Karpas-422 (cell line): ENCODE results near the gene TMED6. TPM values are rescaled to one million over a fixed set of nuclear protein-coding genes. Genes with fewer than 3 reads are reported as not detected.

Source experiments
- DNase-seq: peaks from one replicate; pipeline ENCODE4 v3.0.0-alpha.2; 2015
- H2AFZ ChIP-seq: fragments of 200-600 bp; sonication (generic); 2 replicates; pipeline ENCODE4 v1.6.1; 2014; ENCODE audit warnings: antibody characterized with exemption, low read length, mixed read lengths
- H3K27ac ChIP-seq: fragments of 200-600 bp; sonication (generic); 2 replicates; pipeline ENCODE4 v1.5.1; 2014; ENCODE audit warnings: mild to moderate bottlenecking, low read length, moderate library complexity
- H3K27me3 ChIP-seq: fragments of 200-600 bp; sonication (generic); 2 replicates; pipeline ENCODE4 v1.6.1; 2014; ENCODE audit warnings: low read length, mixed read lengths
- H3K36me3 ChIP-seq: fragments of 200-600 bp; sonication (generic); 2 replicates; pipeline ENCODE4 v1.6.1; 2014; ENCODE audit warnings: low read length, mixed read lengths; ENCODE audit not compliant: insufficient read depth
- H3K4me1 ChIP-seq: fragments of 200-600 bp; sonication (generic); 2 replicates; pipeline ENCODE4 v1.6.1; 2014; ENCODE audit warnings: mild to moderate bottlenecking, low read length, mixed read lengths
- H3K4me2 ChIP-seq: fragments of 200-600 bp; sonication (generic); 2 replicates; pipeline ENCODE4 v1.6.1; 2014; ENCODE audit warnings: low read length, low read depth, mild to moderate bottlenecking; ENCODE audit not compliant: poor library complexity, severe bottlenecking
- H3K4me3 ChIP-seq: fragments of 200-600 bp; sonication (generic); 2 replicates; pipeline ENCODE4 v1.5.1; 2014; ENCODE audit warnings: mild to moderate bottlenecking, antibody characterized with exemption, low read length, mixed read lengths
- H3K79me2 ChIP-seq: fragments of 200-600 bp; sonication (generic); 2 replicates; pipeline ENCODE4 v1.6.1; 2014; ENCODE audit warnings: mild to moderate bottlenecking, low read length, mixed read lengths
- H3K9ac ChIP-seq: fragments of 200-600 bp; sonication (generic); 2 replicates; pipeline ENCODE4 v1.6.0; 2014; ENCODE audit warnings: low read length
- H3K9me2 ChIP-seq: fragments of 200-600 bp; sonication (generic), shearing (Covaris generic); replicated peaks from 2 replicates; pipeline ENCODE4 v1.6.0; 2014; ENCODE audit warnings: mild to moderate bottlenecking, low read length, moderate library complexity; ENCODE audit not compliant: insufficient read depth
- H3K9me3 ChIP-seq: fragments of 300-700, 200-600 bp; sonication (generic); 2 replicates; pipeline ENCODE4 v1.6.1; 2014; ENCODE audit warnings: low read length, mixed read lengths
- H4K20me1 ChIP-seq: fragments of 200-600 bp; sonication (generic); 2 replicates; pipeline ENCODE4 v1.6.1; 2014; ENCODE audit warnings: mild to moderate bottlenecking, antibody characterized with exemption, low read length, low read depth; ENCODE audit not compliant: insufficient read depth
- total RNA-seq: library from RNA; depleted of rRNA; stranded (reverse); fragments of >200 nt; shearing (Covaris generic); gene quantifications from 2 replicates; pipeline ENCODE4 v1.2.3, GENCODE V29; 2014; ENCODE audit warnings: low replicate concordance

The TMED6 gene
- total RNA-seq, 1 experiment from 2014 or later: 1.8 TPM

DNA sequence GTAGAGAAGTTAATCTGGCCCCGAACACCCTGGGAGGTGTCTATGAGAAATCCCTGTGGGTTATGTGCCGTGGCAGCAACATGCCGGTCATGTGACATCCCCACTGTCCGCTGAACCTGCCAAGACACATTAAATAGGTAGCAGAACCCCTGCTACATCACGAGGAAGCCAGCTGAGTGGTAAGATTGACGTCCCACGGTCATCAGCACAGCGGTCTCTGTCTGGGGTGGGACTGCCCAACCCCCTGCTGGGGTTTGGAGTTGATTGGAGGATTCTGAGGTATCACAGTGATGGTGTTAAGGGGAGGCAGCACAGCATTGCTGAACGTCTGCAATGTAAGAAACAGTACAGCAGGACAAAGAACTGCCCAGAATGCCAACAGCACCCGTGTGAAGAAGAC is 2.0 kb downstream of the TMED6 start:
- no peaks in the 10 kb centered on the region for H3K9me3 ChIP-seq
- no peak overlapping the region for H3K4me2 ChIP-seq
- no peak overlapping the region for H3K27ac ChIP-seq
- H3K79me2 ChIP-seq: no peaks in the 10 kb centered on the region
- no peak for DNase-seq
- H3K27me3 ChIP-seq: no peaks in the 10 kb centered on the region
- no peaks in the 10 kb centered on the region for H3K4me1 ChIP-seq
- peaks cover 16% of the 10 kb centered on the region for H3K36me3 ChIP-seq
- H4K20me1 ChIP-seq: no peaks in the 10 kb centered on the region
- H2AFZ ChIP-seq: no peak overlapping the region
- no peak overlapping the region for H3K4me3 ChIP-seq
- H3K9me2 ChIP-seq: no peaks in the 10 kb centered on the region
- no peak overlapping the region for H3K9ac ChIP-seq

- DNase-seq: no peak
- no peaks in the 10 kb centered on the region for H3K9me3 ChIP-seq
- no peak overlapping the region for H3K9ac ChIP-seq
- H3K27me3 ChIP-seq: no peaks in the 10 kb centered on the region
- H3K79me2 ChIP-seq: peaks cover 3% of the 10 kb centered on the region
- no peak overlapping the region for H3K4me3 ChIP-seq
- H3K9me2 ChIP-seq: no peaks in the 10 kb centered on the region
- H3K4me2 ChIP-seq: no peak overlapping the region
- no peaks in the 10 kb centered on the region for H4K20me1 ChIP-seq
- no peak overlapping the region for H2AFZ ChIP-seq
- no peaks in the 10 kb centered on the region for H3K4me1 ChIP-seq
- H3K27ac ChIP-seq: no peak overlapping the region
- H3K36me3 ChIP-seq: peaks cover 22% of the 10 kb centered on the region
These were observed 3.4 kb downstream of the TMED6 start for GRCh38 chr16:69348222-69348621.

DNA sequence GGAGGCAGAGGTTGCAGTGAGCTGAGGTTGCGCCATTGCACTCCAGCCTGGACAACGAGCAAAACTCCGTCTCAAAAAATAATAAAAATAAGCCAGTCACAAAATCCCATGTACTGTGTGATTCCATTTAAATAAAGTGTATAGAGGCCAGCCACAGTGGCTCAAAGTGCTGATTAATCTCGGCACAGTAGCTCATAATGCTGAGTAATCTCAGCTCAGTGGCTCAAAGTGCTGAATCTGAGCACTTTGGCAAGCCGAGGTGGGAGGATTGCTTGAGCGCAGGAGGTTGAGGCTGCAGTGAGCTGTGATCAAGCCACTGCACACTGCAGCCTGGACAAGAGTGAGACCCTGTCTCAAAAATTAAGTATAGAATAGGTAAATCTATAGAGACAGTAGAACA is 4.9 kb downstream of the TMED6 start:
- Histone ChIP-seq H3K27ac (no peak overlapping the region), H3K4me3 (no peak overlapping the region), H3K79me2 (peaks cover 13% of the 10 kb centered on the region), H3K27me3 (no peaks in the 10 kb centered on the region), H3K4me2 (no peak overlapping the region), H2AFZ (no peak overlapping the region), H3K9ac (no peak overlapping the region), H4K20me1 (no peaks in the 10 kb centered on the region), H3K4me1 (peaks cover 4% of the 10 kb centered on the region; the same call in 1 of the 2 replicates), H3K9me3 (no peaks in the 10 kb centered on the region), H3K9me2 (no peaks in the 10 kb centered on the region), H3K36me3 (peaks cover 31% of the 10 kb centered on the region)
- no peak for DNase-seq

- peaks cover 39% of the 10 kb centered on the region for H3K36me3 ChIP-seq
- no peak overlapping the region for H3K9ac ChIP-seq
- no peaks in the 10 kb centered on the region for H3K9me3 ChIP-seq
- no peaks in the 10 kb centered on the region for H3K27me3 ChIP-seq
- no peak overlapping the region for H3K27ac ChIP-seq
- H3K4me3 ChIP-seq: no peak overlapping the region
- H3K4me2 ChIP-seq: no peak overlapping the region
- no peak overlapping the region for H2AFZ ChIP-seq
- H3K79me2 ChIP-seq: peaks cover 20% of the 10 kb centered on the region
- H3K4me1 ChIP-seq: peaks cover 11% of the 10 kb centered on the region
- DNase-seq: no peak
- no peaks in the 10 kb centered on the region for H4K20me1 ChIP-seq
- H3K9me2 ChIP-seq: no peaks in the 10 kb centered on the region
These were observed 5.7 kb downstream of the TMED6 start for GRCh38 chr16:69345923-69346322.

DNA sequence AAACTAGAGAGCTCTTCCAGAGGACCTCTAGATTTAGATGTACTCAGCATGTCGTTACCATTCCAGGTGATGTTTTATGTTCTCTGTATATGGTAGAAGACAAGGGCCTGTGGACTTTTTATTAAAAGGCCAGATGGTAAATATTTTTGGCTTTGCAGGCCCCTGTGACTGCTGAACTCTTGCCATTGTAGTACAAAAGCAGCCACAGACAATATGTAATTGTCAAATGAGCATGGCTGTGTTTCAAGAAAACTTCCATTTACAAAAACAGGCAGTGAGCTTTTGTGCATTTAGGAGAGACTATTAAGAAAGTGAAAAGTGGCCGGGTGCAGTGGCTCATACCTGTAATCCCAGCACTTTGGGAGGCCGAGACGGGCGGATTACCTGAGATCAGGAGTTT is 7.4 kb downstream of the TMED6 start:
- Histone ChIP-seq H4K20me1 (no peaks in the 10 kb centered on the region), H3K9me2 (no peaks in the 10 kb centered on the region), H3K4me1 (peaks cover 16% of the 10 kb centered on the region), H3K4me3 (no peak overlapping the region), H2AFZ (no peak overlapping the region), H3K9me3 (no peaks in the 10 kb centered on the region), H3K79me2 (peaks cover 34% of the 10 kb centered on the region), H3K27ac (no peak overlapping the region), H3K4me2 (no peak overlapping the region), H3K36me3 (peaks cover 36% of the 10 kb centered on the region), H3K27me3 (no peaks in the 10 kb centered on the region), H3K9ac (no peak overlapping the region)
- no peak for DNase-seq

DNA sequence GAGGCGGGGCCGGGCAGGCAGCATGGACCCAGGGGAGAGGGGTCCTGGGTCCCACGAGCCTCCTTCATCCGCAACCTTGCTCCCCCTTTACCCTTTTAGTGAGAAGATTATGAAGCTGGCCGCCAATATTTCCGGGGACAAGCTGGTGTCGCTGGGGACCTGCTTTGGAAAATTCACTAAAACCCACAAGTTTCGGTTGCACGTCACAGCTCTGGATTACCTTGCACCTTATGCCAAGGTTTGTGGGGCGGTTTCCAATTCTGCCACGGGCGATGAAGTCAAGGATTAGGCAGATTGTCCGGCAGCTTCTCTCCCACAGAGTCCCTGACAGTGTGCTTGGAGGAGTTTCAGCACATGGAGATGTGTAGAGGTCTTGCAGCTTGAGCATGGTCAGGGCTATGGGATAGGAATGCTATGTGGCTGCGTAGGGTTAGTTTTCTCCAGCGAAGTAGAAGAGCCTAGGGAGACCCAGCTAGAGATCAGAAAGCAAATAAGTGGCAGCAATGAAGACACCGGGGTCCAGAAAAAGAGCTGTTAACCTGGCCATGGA is 11.4 kb downstream of the TMED6 start:
- peak overlapping the region; percentile 67 for H3K27ac ChIP-seq
- H3K9ac ChIP-seq: peak overlapping the region; percentile 91
- H3K4me2 ChIP-seq: peak overlapping the region; percentile 81
- no peaks in the 10 kb centered on the region for H4K20me1 ChIP-seq
- no peaks in the 10 kb centered on the region for H3K9me2 ChIP-seq
- peaks cover 65% of the 10 kb centered on the region for H3K79me2 ChIP-seq
- peaks cover 26% of the 10 kb centered on the region for H3K4me1 ChIP-seq
- H3K36me3 ChIP-seq: peaks cover 38% of the 10 kb centered on the region
- no peaks in the 10 kb centered on the region for H3K9me3 ChIP-seq
- no peak for DNase-seq
- peak overlapping the region; percentile 94 for H3K4me3 ChIP-seq
- H2AFZ ChIP-seq: 0 out of 2 replicates have a peak overlapping the region, but pooled peaks have one; percentile 21
- no peaks in the 10 kb centered on the region for H3K27me3 ChIP-seq

DNA sequence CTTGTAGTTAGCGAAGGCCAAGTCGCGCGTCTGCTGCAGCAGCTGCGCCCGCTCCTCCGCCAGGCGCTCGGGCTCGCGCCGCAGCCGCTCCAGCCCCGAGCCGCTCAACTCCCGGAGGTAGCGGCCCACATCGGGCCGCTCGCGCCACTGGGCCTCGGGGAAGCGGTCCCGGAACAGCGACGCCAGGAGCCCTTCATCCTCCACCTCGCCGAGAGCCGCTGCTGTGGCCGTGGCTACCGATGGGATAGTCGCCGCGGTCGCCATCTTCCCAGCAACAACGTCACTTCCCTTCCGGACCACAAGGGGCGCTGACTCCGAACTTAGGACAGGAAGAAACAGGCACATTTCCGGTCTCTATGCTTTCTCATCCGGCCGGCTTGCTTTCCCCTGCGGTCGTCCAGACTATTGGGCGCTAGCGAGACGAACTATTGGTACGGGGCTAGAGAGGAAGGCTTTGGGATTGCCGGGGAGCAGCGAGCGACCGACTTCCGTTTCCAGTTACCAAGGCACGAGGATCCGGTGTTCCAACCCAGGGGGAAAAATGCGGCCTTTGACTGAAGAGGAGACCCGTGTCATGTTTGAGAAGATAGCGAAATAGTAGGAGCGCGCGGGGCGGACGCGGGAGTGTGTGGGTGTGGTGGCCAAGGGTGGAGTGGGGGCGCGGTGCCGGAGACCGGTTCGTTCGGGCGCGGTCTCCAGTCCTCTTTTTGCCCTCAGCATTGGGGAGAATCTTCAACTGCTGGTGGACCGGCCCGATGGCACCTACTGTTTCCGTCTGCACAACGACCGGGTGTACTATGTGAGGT is 12.1 kb downstream of the TMED6 start, which contains the start of the genes COG8 and NIP7:
TSS of gene COG8 (minus strand) at position 276 of the 806 bp plus-strand sequence. CDS start at position 264, 12 bp downstream.
TSS of gene NIP7 (plus strand) at position 484 of the 806 bp plus-strand sequence. CDS start at position 542, 58 bp downstream.
- peak within 1 kb of the TSS; percentile 46; the same call in 1 of the 2 replicates for H2AFZ ChIP-seq
- H4K20me1 ChIP-seq: no peaks in the 10 kb centered on the region
- DNase-seq: peak; percentile 99
- H3K9ac ChIP-seq: peak within 1 kb of the TSS; percentile 91
- H3K4me2 ChIP-seq: peak within 1 kb of the TSS; percentile 81
- peaks cover 66% of the 10 kb centered on the region for H3K79me2 ChIP-seq
- H3K4me3 ChIP-seq: peak within 1 kb of the TSS; percentile 94
- peaks cover 38% of the 10 kb centered on the region for H3K36me3 ChIP-seq
- H3K27ac ChIP-seq: peak within 1 kb of the TSS; percentile 67
- H3K9me2 ChIP-seq: no peaks in the 10 kb centered on the region
- H3K4me1 ChIP-seq: peaks cover 26% of the 10 kb centered on the region
- H3K27me3 ChIP-seq: no peaks in the 10 kb centered on the region
- H3K9me3 ChIP-seq: no peaks in the 10 kb centered on the region

DNA sequence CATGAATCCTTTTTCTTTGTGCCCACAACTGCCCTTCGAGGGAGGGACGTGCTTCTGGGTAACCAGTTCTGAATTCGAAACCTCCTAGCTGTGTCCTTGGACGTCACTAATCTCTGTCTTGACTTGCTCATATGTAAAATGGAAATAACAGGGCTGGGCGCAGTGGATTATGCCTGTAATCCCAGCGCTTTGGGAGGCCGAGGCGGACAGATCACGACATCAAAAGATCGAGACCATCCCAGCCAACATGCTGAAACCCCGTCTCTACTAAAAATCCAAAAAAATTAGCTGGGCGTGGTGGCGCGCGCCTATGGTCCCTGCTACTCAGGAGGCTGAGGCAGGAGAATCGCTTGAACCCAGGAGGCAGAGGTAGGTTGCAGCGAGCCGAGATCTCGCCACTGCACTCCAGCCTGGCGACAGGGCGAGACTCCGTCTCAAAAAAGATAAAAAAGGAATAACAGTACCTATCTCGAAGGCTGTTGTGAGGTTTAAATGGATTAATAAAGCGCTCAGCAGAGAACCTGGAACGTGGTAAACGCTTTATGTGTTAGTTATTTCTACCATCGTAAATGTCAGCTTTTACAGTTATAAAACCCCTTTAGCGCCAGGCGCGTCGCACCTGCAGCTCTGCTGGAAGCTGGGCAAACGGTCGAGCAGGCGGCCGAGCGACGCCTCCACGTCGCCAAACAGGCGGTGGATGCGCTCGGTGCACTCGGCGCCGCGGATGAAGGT is 12.9 kb downstream of the TMED6 start:
- no peak for DNase-seq
- Histone ChIP-seq H3K79me2 (peaks cover 70% of the 10 kb centered on the region), H3K27me3 (no peaks in the 10 kb centered on the region), H2AFZ (peak overlapping the region; percentile 46; the same call in 1 of the 2 replicates), H3K9ac (peak overlapping the region; percentile 91), H3K27ac (peak overlapping the region; percentile 48), H3K9me2 (no peaks in the 10 kb centered on the region), H4K20me1 (no peaks in the 10 kb centered on the region), H3K4me3 (peak overlapping the region; percentile 94), H3K36me3 (peaks cover 40% of the 10 kb centered on the region), H3K4me1 (peaks cover 26% of the 10 kb centered on the region), H3K9me3 (no peaks in the 10 kb centered on the region), H3K4me2 (peak overlapping the region; percentile 79)
